H1 (cell line): ENCODE results near the gene FITM1. TPM values are rescaled to one million over a fixed set of nuclear protein-coding genes. Genes with fewer than 3 reads are reported as not detected.

Experiments
- CTCF ChIA-PET: fragments of 300-600 bp; sonication (Branson Sonifier 250); formaldehyde crosslinking; loops from one replicate; lab custom pipeline; 2021; ENCODE audit not compliant: partially characterized antibody; lab: Charles Lee
- POLR2A ChIA-PET: fragments of 300-600 bp; sonication (Branson Sonifier 250); formaldehyde crosslinking; loops from one replicate; lab custom pipeline; 2021; ENCODE audit warnings: inconsistent platforms; ENCODE audit not compliant: partially characterized antibody; lab: Charles Lee
- DNase-seq, 2 experiments: peaks; one replicate each; pipeline versions ENCODE4 v3.0.0 to v3.0.0-alpha.2; 2010 to 2022; ENCODE audit warnings: low spot score in 2 of 2, low read depth in 1 of 2, mixed read lengths in 1 of 2
- FAIRE-seq: peaks from 2 replicates; lab custom pipeline; 2011; peaks lifted over from hg19 to GRCh38; lab: Jason Lieb, UNC
- H2AFZ ChIP-seq: 2 replicates; pipeline ENCODE4 v1.8.1; 2012; ENCODE audit warnings: low read length, inconsistent platforms
- H2AK5ac ChIP-seq: 2 replicates; pipeline ENCODE4 v1.6.1; 2013; ENCODE audit warnings: low read depth, low read length
- H2BK120ac ChIP-seq: replicated peaks from 2 replicates; pipeline ENCODE3; 2013; ENCODE audit warnings: low read depth, low read length, inconsistent platforms
- H2BK12ac ChIP-seq: 2 replicates; pipeline ENCODE4 v1.6.1; 2013; ENCODE audit warnings: low read depth, low read length
- H2BK15ac ChIP-seq: 2 replicates; pipeline ENCODE4 v1.6.1; 2013; ENCODE audit warnings: low read length
- H2BK20ac ChIP-seq: 2 replicates; pipeline ENCODE4 v1.6.1; 2013; ENCODE audit warnings: low read length
- H2BK5ac ChIP-seq: 2 replicates; pipeline ENCODE4 v1.6.1; 2013; ENCODE audit warnings: low read depth, low read length
- H3K14ac ChIP-seq: 2 replicates; pipeline ENCODE4 v1.6.1; 2013; ENCODE audit warnings: inconsistent platforms; ENCODE audit not compliant: insufficient read length
- H3K18ac ChIP-seq: 2 replicates; pipeline ENCODE4 v1.6.1; 2013; ENCODE audit warnings: low read length; ENCODE audit errors: extremely low read depth
- H3K23ac ChIP-seq: 2 replicates; pipeline ENCODE4 v1.6.1; 2013; ENCODE audit warnings: inconsistent platforms; ENCODE audit not compliant: insufficient read length
- H3K23me2 ChIP-seq: 2 replicates; pipeline ENCODE4 v1.6.1; 2013; ENCODE audit warnings: low read depth, low read length
- H3K27ac ChIP-seq: 2 replicates; pipeline ENCODE4 v1.6.1; 2011; ENCODE audit warnings: low read depth, low read length, inconsistent platforms
- H3K27me3 ChIP-seq, 4 experiments: replicated peaks in 1 of 4; 1 replicate in 1 of 4; 2 replicates in 3 of 4; pipeline versions ENCODE4 v1.6.1 to v1.8.1; 2011 to 2013; ENCODE audit warnings: low read length in 3 of 4, mild to moderate bottlenecking in 3 of 4, inconsistent platforms in 2 of 4, mixed read lengths in 2 of 4, moderate library complexity in 1 of 4; ENCODE audit not compliant: control insufficient read depth in 3 of 4, insufficient read depth in 3 of 4; ENCODE audit errors: extremely low read depth in 1 of 4
- H3K36me3 ChIP-seq, 4 experiments: 2 replicates each; pipeline versions ENCODE4 v1.6.1 to v1.8.1; 2011 to 2013; ENCODE audit warnings: mild to moderate bottlenecking in 4 of 4, low read length in 3 of 4, moderate library complexity in 2 of 4, control low read depth in 1 of 4, inconsistent platforms in 1 of 4; ENCODE audit not compliant: insufficient read depth in 4 of 4, control insufficient read depth in 2 of 4
- H3K4ac ChIP-seq: replicated peaks from 2 replicates; pipeline ENCODE3; 2013; ENCODE audit warnings: low read length, low read depth, mixed read lengths, inconsistent platforms; ENCODE audit not compliant: insufficient read length
- H3K4me1 ChIP-seq, 4 experiments: replicated peaks in 1 of 4; 1 replicate in 1 of 4; 2 replicates in 3 of 4; pipeline versions ENCODE4 v1.6.1 to v1.8.1; 2011 to 2013; ENCODE audit warnings: low read length in 3 of 4, inconsistent platforms in 2 of 4, mixed read lengths in 1 of 4; ENCODE audit not compliant: insufficient read depth in 4 of 4, control insufficient read depth in 3 of 4
- H3K4me2 ChIP-seq, 2 experiments: 2 replicates each; pipeline versions ENCODE4 v1.6.1 to v1.8.1; 2011 to 2013; ENCODE audit warnings: low read depth in 2 of 2, low read length in 2 of 2, control low read depth in 1 of 2, inconsistent platforms in 1 of 2, mild to moderate bottlenecking in 1 of 2; ENCODE audit not compliant: insufficient read depth in 1 of 2
- H3K4me3 ChIP-seq, 4 experiments: fragments of 200-600, 300-600 bp in 1 of 4; sonication (generic), shearing (Covaris generic), sonication (Bioruptor Twin) in 1 of 4; 2 replicates each; pipeline versions ENCODE4 v1.5.1 to v1.8.1; 2011 to 2016; ENCODE audit warnings: low read length in 4 of 4, low read depth in 3 of 4, control low read depth in 2 of 4, inconsistent platforms in 2 of 4, mild to moderate bottlenecking in 2 of 4, mixed read lengths in 1 of 4, moderate library complexity in 1 of 4; ENCODE audit not compliant: insufficient read depth in 2 of 4; ENCODE audit errors: extremely low read depth in 1 of 4
- H3K56ac ChIP-seq: replicated peaks from 2 replicates; pipeline ENCODE3; 2013; ENCODE audit warnings: low read depth, mild to moderate bottlenecking, mixed read lengths, low read length, inconsistent platforms; ENCODE audit not compliant: insufficient read length
- H3K79me1 ChIP-seq: 2 replicates; pipeline ENCODE4 v1.6.1; 2013; ENCODE audit warnings: low read depth, low read length, control low read depth
- H3K79me2 ChIP-seq, 2 experiments: 2 replicates each; pipeline versions ENCODE4 v1.6.1 to v1.8.1; 2012 to 2013; ENCODE audit warnings: low read length in 2 of 2, mild to moderate bottlenecking in 2 of 2, inconsistent platforms in 1 of 2; ENCODE audit not compliant: insufficient read depth in 2 of 2, control insufficient read depth in 1 of 2
- H3K9ac ChIP-seq, 4 experiments: replicated peaks in 1 of 4; 1 replicate in 1 of 4; 2 replicates in 3 of 4; pipeline versions ENCODE4 v1.6.1 to v1.8.1; 2011 to 2013; ENCODE audit warnings: low read depth in 3 of 4, low read length in 3 of 4, control low read depth in 2 of 4, mild to moderate bottlenecking in 2 of 4, moderate library complexity in 2 of 4, inconsistent platforms in 1 of 4; ENCODE audit errors: extremely low read depth in 1 of 4
- H3K9me3 ChIP-seq, 2 experiments: 2 replicates each; pipeline versions ENCODE4 v1.6.1 to v1.8.1; 2012 to 2013; ENCODE audit warnings: mild to moderate bottlenecking in 2 of 2, moderate library complexity in 2 of 2, control low read depth in 1 of 2, inconsistent platforms in 1 of 2, low read depth in 1 of 2, low read length in 1 of 2, mixed read lengths in 1 of 2; ENCODE audit not compliant: insufficient read depth in 2 of 2
- H4K20me1 ChIP-seq, 2 experiments: replicated peaks in 1 of 2; 2 replicates each; pipeline versions ENCODE3 to v1.8.1; 2011 to 2013; ENCODE audit warnings: inconsistent platforms in 2 of 2, low read length in 2 of 2, mild to moderate bottlenecking in 1 of 2; ENCODE audit not compliant: insufficient read depth in 2 of 2, control insufficient read depth in 1 of 2
- H4K5ac ChIP-seq: 2 replicates; pipeline ENCODE4 v1.6.1; 2013; ENCODE audit warnings: low read length, low read depth, mixed read lengths, inconsistent platforms; ENCODE audit not compliant: insufficient read length
- H4K8ac ChIP-seq: 2 replicates; pipeline ENCODE4 v1.8.0; 2013; ENCODE audit warnings: mild to moderate bottlenecking, moderate library complexity, low read length, inconsistent platforms; ENCODE audit not compliant: insufficient read depth; ENCODE audit errors: extremely low read depth
- H4K91ac ChIP-seq: replicated peaks from 2 replicates; pipeline ENCODE3; 2013; ENCODE audit warnings: low read length, mixed read lengths, inconsistent platforms; ENCODE audit not compliant: insufficient read length
- RXRA ChIP-seq: IDR thresholded peaks from 2 replicates; pipeline ENCODE4 v1.6.1; 2011; ENCODE audit warnings: low read depth, mild to moderate bottlenecking, low read length, moderate library complexity; ENCODE audit not compliant: insufficient read depth
- WGBS, 2 experiments: shearing (Covaris generic) in 1 of 2; methylation state at CpG; one replicate each; pipeline versions ENCODE4 v1.1.6 to v1.1.7; 2013 to 2015; ENCODE audit warnings: low lambda C conversion rate in 2 of 2, mixed read lengths in 2 of 2, inconsistent platforms in 1 of 2, low coverage in 1 of 2, missing lambda C conversion rate in 1 of 2; ENCODE audit not compliant: insufficient replicate concordance in 2 of 2, insufficient coverage in 1 of 2, insufficient read length in 1 of 2; ENCODE audit errors: extremely low coverage in 1 of 2, missing lambda C conversion rate in 1 of 2; 5-methylcytosine and 5-hydroxymethylcytosine counted together
- polyA plus RNA-seq, 7 experiments: library from polyadenylated mRNA; depleted of rRNA in 3 of 7; stranded (reverse) in 5 of 7; unstranded in 2 of 7; fragments of >200 nt in 5 of 7; fragments of 200-250 nt in 2 of 7; gene quantifications; 1 replicate in 5 of 7; 2 replicates in 1 of 7; 4 replicates in 1 of 7; pipeline versions ENCODE4 v1.2.1 to v1.2.3, GENCODE V29; 2011 to 2013; ENCODE audit warnings: missing spikeins in 2 of 7, mixed read lengths in 2 of 7
- total RNA-seq: library from RNA; stranded (reverse); fragmentation: NEBNext Ultra II Directional; extraction: Animal tissue kit (Norgen Biotek cat#: 25700); gene quantifications from 2 replicates; pipeline ENCODE4 v1.2.1, GENCODE V29; 2021
- TF ChIP-seq, protein P1 (sequence below): IDR thresholded peaks from 2 replicates; pipeline ENCODE4 v1.6.1; 2011; ENCODE audit warnings: low read length, improper control_type of control experiment

The FITM1 gene
- total and polyA plus RNA-seq, 2 of the 8 experiments (the other 6 are each of a cell fraction or from before 2014, with no cell fraction given): 0.53 to 0.76 TPM

DNA sequence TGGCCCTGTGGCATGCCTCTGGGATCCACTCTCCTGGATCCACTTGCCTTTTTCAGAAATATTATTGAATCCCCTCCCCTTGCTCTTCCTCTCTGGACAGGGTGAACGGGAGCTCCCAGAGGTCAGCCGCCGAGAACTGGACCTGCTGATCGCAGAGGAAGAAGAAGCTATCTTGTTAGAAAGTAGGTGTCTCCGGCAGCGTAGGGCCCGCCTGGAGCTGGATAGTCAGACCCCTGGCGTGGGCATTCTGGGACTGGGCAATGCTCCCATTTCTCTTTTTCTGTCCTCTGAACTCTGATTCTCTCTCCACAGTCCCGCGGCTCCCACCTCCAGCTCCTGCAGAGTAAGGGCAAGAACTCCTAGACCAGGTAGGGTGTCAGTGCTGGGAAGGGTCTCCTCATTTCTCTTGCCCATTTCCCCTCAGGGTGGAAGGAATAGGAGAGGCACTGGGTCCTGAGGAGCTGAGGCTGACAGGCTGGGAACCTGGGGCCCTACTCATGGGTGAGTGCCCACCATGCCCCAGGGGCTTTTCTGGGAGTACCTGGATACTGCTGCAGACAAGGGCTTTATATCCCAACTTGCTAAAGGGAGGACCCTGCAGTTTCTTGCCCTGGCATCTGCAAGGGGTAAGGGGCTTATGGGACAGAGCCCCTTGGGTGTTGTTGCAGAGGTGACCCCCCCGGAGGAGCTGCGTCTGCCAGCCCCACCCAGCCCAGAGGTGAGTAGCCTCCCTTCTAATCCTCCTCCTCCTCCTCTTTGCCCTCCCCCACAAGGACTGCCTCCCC, 46.8 kb downstream of the FITM1 start:
- Histone ChIP-seq H3K23me2 (peaks cover 2% of the 10 kb centered on the region; the same call in 1 of the 2 replicates), H4K91ac (no peak overlapping the region), H3K14ac (no peak overlapping the region), H2BK15ac (no peak overlapping the region), H2BK20ac (no peak overlapping the region)
- CTCF ChIA-PET: interaction anchor here (0.9 to 1.1 kb wide), 4 partner anchors 16 to 125 kb away, joined by 3 to 4 read pairs (median 3); partner anchors contain the start of gene IRF9
- TF ChIP-seq RXRA: no peak
- TF ChIP-seq, protein P1, sequence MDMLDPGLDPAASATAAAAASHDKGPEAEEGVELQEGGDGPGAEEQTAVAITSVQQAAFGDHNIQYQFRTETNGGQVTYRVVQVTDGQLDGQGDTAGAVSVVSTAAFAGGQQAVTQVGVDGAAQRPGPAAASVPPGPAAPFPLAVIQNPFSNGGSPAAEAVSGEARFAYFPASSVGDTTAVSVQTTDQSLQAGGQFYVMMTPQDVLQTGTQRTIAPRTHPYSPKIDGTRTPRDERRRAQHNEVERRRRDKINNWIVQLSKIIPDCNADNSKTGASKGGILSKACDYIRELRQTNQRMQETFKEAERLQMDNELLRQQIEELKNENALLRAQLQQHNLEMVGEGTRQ: no peak
- TF ChIP-seq, all 59 proteins: peak for 0
- H3K79me2 ChIP-seq: no peaks in the 10 kb centered on the region
- no peak overlapping the region for H3K9ac ChIP-seq
- no peak overlapping the region for H2AFZ ChIP-seq
- H3K27ac ChIP-seq: no peak overlapping the region
- H3K27me3 ChIP-seq: no peaks in the 10 kb centered on the region
- no peak overlapping the region for H3K4me3 ChIP-seq
- no peak for FAIRE-seq
- H2AK5ac ChIP-seq: no peak overlapping the region
- no peaks in the 10 kb centered on the region for H3K79me1 ChIP-seq
- H3K18ac ChIP-seq: no peak overlapping the region
- no peak overlapping the region for H4K8ac ChIP-seq
- H2BK120ac ChIP-seq: no peak overlapping the region
- POLR2A ChIA-PET: interaction anchor here (0.9 to 10.7 kb wide), 13 partner anchors 8 to 574 kb away, joined by 3 to 158 read pairs (median 5); partner anchors contain the start of genes IPO4, IRF9 and PSME2
- no peak overlapping the region for H3K4ac ChIP-seq
- H3K4me2 ChIP-seq: no peak overlapping the region
- H3K36me3 ChIP-seq: peaks cover 14 to 36% (median 32%) of the 10 kb centered on the region in 4 experiments
- H3K56ac ChIP-seq: no peak overlapping the region
- WGBS, 2 experiments: 92% methylated on average over 10 of the region's 12 CpGs; no CpG with 5 or more reads in 1 of the 2 experiments
- H4K5ac ChIP-seq: no peak overlapping the region
- H2BK5ac ChIP-seq: no peak overlapping the region
- no peak overlapping the region for H2BK12ac ChIP-seq
- H3K9me3 ChIP-seq: no peaks in the 10 kb centered on the region
- peaks cover 0 to 8% (median 6%) of the 10 kb centered on the region in 4 experiments; a peak in 4 of 7 replicates for H3K4me1 ChIP-seq
- no peak for DNase-seq
- H3K23ac ChIP-seq: no peak overlapping the region
- peaks cover 2 to 15% of the 10 kb centered on the region in 2 experiments for H4K20me1 ChIP-seq
